WI38 (cell line): ENCODE measurements around the gene E2F4.
A peak's percentile ranks its signal among the peaks of the same experiment; 100 is the strongest.

ENCODE experiments used
- H3K4me3 ChIP-seq: 2 replicates; pipeline ENCODE4 v1.5.1; 2011; ENCODE audit warnings: low read depth, mild to moderate bottlenecking, control low read depth, low read length
- TF ChIP-seq, protein P1 (sequence below): IDR thresholded peaks from 2 replicates; pipeline ENCODE4 v1.5.1; 2012; ENCODE audit warnings: low read depth, mild to moderate bottlenecking, control low read depth, low read length

Gene E2F4

DNA sequence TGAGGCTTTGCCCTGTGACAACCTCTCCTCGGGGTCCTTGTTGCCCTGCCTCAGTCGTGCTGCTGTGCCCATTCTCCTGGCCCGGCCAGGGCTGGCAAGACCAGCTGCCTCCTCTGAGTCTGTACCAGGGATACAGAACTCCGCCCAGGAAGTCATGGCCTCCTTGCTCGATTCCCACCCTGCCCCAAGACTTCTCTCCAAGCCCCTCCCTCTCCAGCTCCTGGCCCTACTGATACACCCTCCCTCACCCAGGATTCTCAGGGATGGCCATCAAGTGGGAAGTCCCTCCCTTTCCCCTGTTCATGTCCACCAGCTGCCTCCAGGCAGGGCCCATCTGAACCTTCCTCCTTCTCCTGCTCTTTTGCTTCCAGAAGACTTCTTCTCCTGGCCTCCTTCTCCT is 23.8 kb downstream of the E2F4 start:
- TF ChIP-seq, protein P1, sequence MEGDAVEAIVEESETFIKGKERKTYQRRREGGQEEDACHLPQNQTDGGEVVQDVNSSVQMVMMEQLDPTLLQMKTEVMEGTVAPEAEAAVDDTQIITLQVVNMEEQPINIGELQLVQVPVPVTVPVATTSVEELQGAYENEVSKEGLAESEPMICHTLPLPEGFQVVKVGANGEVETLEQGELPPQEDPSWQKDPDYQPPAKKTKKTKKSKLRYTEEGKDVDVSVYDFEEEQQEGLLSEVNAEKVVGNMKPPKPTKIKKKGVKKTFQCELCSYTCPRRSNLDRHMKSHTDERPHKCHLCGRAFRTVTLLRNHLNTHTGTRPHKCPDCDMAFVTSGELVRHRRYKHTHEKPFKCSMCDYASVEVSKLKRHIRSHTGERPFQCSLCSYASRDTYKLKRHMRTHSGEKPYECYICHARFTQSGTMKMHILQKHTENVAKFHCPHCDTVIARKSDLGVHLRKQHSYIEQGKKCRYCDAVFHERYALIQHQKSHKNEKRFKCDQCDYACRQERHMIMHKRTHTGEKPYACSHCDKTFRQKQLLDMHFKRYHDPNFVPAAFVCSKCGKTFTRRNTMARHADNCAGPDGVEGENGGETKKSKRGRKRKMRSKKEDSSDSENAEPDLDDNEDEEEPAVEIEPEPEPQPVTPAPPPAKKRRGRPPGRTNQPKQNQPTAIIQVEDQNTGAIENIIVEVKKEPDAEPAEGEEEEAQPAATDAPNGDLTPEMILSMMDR, result no peak
- H3K4me3 ChIP-seq, result no peak overlapping the region

DNA sequence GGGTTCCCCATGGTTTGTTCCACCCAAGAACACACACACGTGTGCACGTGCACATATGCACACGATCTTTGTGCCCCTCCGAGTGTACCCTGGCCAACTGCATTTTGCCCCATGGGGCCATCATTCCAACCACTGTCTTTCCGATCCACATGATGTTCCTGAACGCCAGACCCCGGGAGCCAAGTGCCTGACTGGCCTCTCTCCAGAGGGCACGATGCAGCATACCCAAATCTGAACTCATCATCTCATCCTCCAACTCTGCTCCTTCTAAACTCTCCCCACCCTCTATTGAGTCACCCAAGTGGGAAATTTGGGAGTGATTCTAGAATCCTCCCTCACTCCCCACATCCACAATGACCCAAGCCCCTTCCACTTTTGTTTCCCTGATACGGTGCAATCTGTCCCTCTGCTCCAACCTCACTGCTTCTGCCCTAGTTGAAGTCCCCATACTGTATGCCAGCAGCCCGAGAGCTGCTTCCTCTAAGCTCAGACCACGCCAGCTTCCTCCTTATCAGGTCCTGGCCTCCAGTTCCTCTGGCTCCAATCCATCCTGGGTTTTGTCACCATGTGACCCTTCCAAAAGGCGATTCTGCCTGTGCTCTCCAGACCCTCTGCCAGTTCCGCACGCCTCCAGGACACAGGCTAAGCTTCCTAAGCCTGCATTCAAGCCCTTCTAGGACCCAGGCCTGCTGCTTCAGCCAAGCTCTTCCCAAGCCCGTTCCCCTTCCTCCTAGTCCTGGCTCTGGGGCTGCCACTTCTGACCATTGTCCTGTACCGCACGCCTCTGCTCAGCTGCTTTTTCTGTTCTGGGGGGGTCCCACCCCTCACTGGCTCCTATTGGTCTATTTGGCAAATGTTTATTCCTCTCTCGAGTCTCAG is 24.9 kb downstream of the E2F4 start:
- H3K4me3 ChIP-seq, result no peak overlapping the region
- TF ChIP-seq, protein P1, result no peak

DNA sequence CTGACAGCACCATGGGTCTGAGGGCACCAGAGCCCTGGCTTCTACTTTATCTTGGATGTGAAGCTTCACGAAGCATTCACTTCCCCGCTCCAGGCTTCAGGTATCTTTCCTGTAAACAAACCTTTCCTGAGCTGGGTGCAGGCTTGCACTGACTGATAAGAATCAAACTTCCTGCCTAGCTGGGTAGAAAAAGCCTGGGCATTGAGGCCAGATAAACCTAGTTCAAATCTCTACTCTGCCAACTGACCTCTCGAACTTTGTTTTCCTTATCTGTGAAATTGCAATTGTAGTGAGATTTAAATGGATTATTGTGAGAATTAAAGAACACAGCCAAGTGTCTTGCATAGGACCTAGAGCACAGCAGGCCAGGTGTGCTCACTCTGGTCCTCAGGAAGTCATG is 32.0 kb downstream of the E2F4 start:
- TF ChIP-seq, protein P1, result no peak
- H3K4me3 ChIP-seq, result no peak overlapping the region

DNA sequence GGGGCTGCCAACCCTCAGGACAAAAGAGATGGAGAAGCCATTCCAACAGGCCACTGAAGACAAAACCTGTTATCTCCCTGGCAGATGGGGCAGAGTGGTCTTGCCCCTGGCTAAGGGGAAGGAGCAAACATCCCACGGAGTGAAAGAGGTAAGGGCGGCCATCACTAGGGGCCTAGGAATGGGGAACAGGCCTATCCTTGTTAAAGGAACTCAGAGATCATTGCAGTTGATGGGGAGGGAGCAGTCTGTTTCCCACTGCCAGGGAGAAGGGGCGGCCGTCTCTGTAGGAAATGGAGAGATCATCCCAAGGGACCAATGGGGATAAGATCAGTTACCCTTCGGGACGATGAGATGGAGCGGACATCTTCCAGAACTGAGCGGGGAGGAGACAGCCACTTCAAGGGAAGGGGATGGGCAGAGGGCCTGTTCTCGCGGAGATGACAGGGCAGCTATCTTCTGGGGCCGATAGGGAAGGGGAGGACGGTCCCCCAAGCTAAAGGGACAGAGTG is 34.4 kb downstream of the E2F4 start:
- peak overlapping the region; percentile 99 for H3K4me3 ChIP-seq
- TF ChIP-seq, protein P1, result no peak

DNA sequence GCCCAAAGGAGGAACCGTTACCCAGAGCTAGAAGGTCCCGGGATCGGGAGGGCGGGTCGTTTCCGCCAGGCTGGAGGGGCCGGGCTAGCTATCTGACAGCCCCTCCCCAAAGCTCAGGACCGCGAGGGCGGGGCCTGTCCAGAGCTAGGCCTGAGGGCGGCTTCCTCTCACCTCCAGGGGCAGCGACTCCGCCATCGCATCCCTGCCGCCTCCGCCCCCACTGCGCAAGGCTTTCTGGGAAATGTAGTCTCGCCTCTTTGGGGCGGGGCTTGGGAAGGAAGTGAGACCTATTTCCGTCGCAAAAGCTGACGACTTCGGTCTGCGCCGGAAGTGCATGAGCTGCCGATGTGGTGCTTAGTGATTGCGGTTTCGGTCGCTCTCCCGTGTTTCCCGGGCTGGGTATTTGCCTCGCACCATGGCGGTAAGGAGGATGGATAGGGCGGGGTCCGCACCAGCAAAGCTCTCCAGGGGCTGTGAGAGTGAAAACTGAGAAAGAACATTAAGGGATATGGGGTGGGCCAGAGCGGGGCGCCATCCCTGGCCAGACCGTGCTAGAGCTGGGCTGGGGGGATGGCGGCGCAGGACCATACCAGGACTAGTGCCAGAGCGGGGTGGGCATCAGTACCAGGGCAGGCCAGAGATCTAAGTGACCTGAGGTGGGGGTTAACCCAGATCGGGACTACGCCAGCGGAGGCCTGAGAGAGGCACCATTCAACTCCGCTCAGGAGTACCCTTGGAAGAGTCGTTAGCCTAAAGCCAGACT is 35.0 kb downstream of the E2F4 start, which contains the start of gene TMEM208:
TSS of gene TMEM208 (plus strand) at position 327 of the 763 bp plus-strand sequence. CDS start at position 416, 89 bp downstream.
- peak within 1 kb of the TSS; percentile 99 for H3K4me3 ChIP-seq
- TF ChIP-seq, protein P1, result no peak

DNA sequence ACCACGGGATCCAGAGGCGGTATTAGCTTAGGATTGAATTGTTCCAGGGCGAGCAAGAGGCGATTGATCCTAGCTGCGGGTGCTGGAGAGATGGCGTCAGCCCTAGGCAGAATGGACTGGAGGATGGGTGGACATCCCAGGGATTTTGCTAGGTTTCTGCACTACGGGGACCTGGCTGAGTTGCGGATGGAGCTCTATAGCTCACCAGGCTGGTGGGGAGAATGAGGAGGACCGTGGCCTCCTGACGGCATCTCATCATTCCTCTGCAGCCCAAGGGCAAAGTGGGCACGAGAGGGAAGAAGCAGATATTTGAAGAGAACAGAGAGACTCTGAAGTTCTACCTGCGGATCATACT is 35.6 kb downstream of the E2F4 start:
- TF ChIP-seq, protein P1, result no peak
- H3K4me3 ChIP-seq, result peak overlapping the region; percentile 99
